Measurements from ENCODE around the gene C16orf95. TPM values are rescaled to one million over a fixed set of nuclear protein-coding genes. Genes with fewer than 3 reads are reported as not detected.

Gene C16orf95
- total RNA-seq, 1 experiment from 2014 or later, result 12.0 TPM

DNA sequence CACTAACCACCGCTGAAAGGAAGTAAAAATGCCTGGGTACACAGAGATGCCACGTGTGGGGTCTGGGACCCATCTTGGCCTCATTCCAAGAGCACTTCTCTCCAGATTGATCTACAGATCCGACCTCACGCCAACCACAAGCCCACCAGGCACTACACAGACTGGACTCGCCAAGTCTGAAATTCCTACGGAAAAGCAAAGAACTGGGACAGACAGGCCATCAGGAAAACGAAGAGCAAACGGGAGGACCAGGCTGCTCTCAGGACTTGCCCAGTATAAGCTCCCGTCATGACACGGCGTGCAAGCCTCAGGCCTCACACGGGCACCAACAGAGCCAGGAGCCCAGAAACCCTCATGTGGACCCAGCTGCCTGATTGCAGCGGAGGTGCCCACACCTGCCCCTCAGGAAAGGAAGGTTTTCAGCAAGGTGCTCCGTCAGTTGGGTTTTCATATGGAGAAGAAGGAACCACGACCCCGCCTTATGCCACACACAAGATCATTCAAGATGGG, 20.1 kb upstream of the C16orf95 start:
- Histone ChIP-seq H3K4me3 (ENCODE audit: low read length) (no peak overlapping the region), H2AFZ (ENCODE audit: low read length) (no peak overlapping the region), H3K27ac (ENCODE audit: low read length) (no peak overlapping the region), H3K4me1 (ENCODE audit: low read length) (no peaks in the 10 kb centered on the region), H3K9ac (ENCODE audit: low read length) (no peak overlapping the region), H3K9me2 (replicated peaks; ENCODE audit: insufficient read depth, low read length) (no peaks in the 10 kb centered on the region), H3K79me2 (ENCODE audit: low read length) (peaks cover 12% of the 10 kb centered on the region), H3K27me3 (ENCODE audit: low read length) (no peaks in the 10 kb centered on the region), H3K9me3 (ENCODE audit: low read length) (no peaks in the 10 kb centered on the region), H3K4me2 (ENCODE audit: low read depth, low read length, poor library complexity, severe bottlenecking) (no peak overlapping the region), H3K36me3 (ENCODE audit: insufficient read depth, low read length) (peaks cover 4% of the 10 kb centered on the region), H4K20me1 (ENCODE audit: insufficient read depth, low read depth, low read length) (0 out of 2 replicates have a peak, but pooled peaks cover 11% of the 10 kb centered on the region)
- DNase-seq, result no peak

DNA sequence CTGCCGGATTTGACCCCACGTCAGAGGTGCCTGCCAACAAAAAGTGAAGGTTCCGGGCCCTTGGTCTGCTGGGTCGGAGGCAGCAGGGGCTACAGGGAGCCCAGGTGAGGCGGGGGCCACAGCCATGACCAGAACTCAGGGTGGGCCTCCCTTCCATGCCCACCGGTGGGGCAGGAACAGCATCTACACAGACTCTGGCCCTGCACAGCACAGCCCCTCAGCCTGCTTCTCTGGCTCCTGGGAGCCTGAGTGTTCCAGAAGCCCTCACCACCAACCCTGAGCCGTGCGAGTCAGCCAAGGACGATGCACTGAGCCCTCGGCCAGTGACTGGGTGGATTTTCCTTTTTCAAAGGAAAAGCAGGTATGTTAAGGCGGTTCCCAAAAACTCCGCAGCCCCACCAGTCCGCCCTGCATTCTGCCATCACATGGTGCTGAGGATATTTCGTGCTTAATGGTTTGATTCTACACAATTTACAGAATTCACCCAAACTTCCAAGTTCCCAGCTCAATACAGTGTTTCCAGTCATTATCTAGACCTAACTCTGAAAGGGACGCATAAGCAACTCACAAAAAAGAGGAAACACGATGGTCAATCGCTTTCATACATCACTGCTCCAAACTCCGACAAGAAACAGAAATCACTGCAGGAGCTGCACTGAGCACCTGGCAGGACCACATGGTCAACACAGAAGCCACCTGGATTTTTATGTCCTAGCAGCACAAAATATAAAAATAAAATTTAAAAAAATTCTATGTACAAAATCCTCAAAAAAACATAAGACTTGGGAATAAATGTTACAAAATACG, 19.4 kb upstream of the C16orf95 start:
- H3K4me2 ChIP-seq (ENCODE audit: low read depth, low read length, poor library complexity, severe bottlenecking), result no peak overlapping the region
- H4K20me1 ChIP-seq (ENCODE audit: insufficient read depth, low read depth, low read length), result peaks cover 16% of the 10 kb centered on the region; the same call in 1 of the 2 replicates
- no peak overlapping the region for H3K4me3 ChIP-seq (ENCODE audit: low read length)
- H2AFZ ChIP-seq (ENCODE audit: low read length), result no peak overlapping the region
- no peaks in the 10 kb centered on the region for H3K9me2 ChIP-seq (replicated peaks; ENCODE audit: insufficient read depth, low read length)
- H3K9me3 ChIP-seq (ENCODE audit: low read length), result no peaks in the 10 kb centered on the region
- H3K36me3 ChIP-seq (ENCODE audit: insufficient read depth, low read length), result peaks cover 4% of the 10 kb centered on the region
- H3K9ac ChIP-seq (ENCODE audit: low read length), result no peak overlapping the region
- no peak for DNase-seq
- peaks cover 12% of the 10 kb centered on the region for H3K79me2 ChIP-seq (ENCODE audit: low read length)
- H3K4me1 ChIP-seq (ENCODE audit: low read length), result no peaks in the 10 kb centered on the region
- H3K27ac ChIP-seq (ENCODE audit: low read length), result no peak overlapping the region
- H3K27me3 ChIP-seq (ENCODE audit: low read length), result no peaks in the 10 kb centered on the region

- Histone ChIP-seq H2AFZ (ENCODE audit: low read length) (no peak overlapping the region), H3K27ac (ENCODE audit: low read length) (no peak overlapping the region), H3K36me3 (ENCODE audit: insufficient read depth, low read length) (peaks cover 2% of the 10 kb centered on the region), H3K9ac (ENCODE audit: low read length) (no peak overlapping the region), H3K9me2 (replicated peaks; ENCODE audit: insufficient read depth, low read length) (no peaks in the 10 kb centered on the region), H3K4me3 (ENCODE audit: low read length) (no peak overlapping the region), H4K20me1 (ENCODE audit: insufficient read depth, low read depth, low read length) (peaks cover 16% of the 10 kb centered on the region; the same call in 1 of the 2 replicates), H3K9me3 (ENCODE audit: low read length) (no peaks in the 10 kb centered on the region), H3K4me2 (ENCODE audit: low read depth, low read length, poor library complexity, severe bottlenecking) (no peak overlapping the region), H3K4me1 (ENCODE audit: low read length) (no peaks in the 10 kb centered on the region), H3K79me2 (ENCODE audit: low read length) (peaks cover 9% of the 10 kb centered on the region), H3K27me3 (ENCODE audit: low read length) (no peaks in the 10 kb centered on the region)
- DNase-seq, result no peak
Observed at GRCh38 chr16:87335625-87336433, 18.6 kb upstream of the C16orf95 start.

- Histone ChIP-seq H3K9me2 (replicated peaks; ENCODE audit: insufficient read depth, low read length) (no peaks in the 10 kb centered on the region), H3K36me3 (ENCODE audit: insufficient read depth, low read length) (no peaks in the 10 kb centered on the region; the same call in 1 of the 2 replicates), H4K20me1 (ENCODE audit: insufficient read depth, low read depth, low read length) (peaks cover 16% of the 10 kb centered on the region; the same call in 1 of the 2 replicates), H2AFZ (ENCODE audit: low read length) (no peak overlapping the region), H3K4me1 (ENCODE audit: low read length) (no peaks in the 10 kb centered on the region), H3K4me2 (ENCODE audit: low read depth, low read length, poor library complexity, severe bottlenecking) (no peak overlapping the region), H3K79me2 (ENCODE audit: low read length) (peaks cover 3% of the 10 kb centered on the region; the same call in 1 of the 2 replicates), H3K27me3 (ENCODE audit: low read length) (no peaks in the 10 kb centered on the region), H3K27ac (ENCODE audit: low read length) (no peak overlapping the region), H3K4me3 (ENCODE audit: low read length) (no peak overlapping the region), H3K9me3 (ENCODE audit: low read length) (no peaks in the 10 kb centered on the region), H3K9ac (ENCODE audit: low read length) (no peak overlapping the region)
- DNase-seq, result no peak
Observed at GRCh38 chr16:87334651-87335624, 17.7 kb upstream of the C16orf95 start.

DNA sequence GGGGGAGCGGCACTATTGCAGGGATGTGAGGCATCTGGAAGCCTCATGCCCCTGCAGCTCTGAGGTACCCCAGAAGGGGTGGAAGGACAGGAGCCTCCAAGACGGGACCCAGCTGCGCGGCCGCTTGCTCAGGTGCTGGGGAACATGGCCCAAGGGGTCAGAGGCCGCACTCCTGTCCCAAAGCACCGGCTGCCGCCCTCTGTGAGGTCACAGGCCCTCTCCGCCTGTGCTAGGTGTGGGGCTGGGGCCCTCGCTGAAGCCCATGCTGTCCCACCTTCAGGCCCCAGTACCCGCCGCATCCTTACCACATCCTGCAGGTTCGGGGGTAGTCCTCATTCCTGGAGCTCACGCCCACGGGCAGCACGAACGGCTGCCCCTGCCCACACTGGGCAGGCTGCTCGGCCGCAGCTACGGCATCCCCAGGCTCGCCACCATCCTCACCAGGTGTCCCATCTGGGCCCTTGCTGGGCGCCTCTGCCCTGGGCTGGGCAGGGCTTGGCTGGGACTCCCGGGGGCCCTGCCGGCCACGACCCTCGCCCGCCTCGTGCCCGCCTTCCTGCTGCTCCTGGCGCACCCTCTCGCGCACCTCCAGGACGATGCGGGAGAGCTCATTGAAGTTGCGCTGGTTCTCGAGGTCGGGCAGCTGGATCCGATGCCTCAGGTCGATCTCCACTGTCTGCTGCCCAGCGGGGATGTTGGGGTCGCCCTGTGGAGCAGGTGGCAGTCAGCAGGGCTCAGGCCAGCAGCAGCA, 16.6 kb upstream of the C16orf95 start:
- Histone ChIP-seq H3K4me2 (ENCODE audit: low read depth, low read length, poor library complexity, severe bottlenecking) (no peak overlapping the region), H3K4me3 (ENCODE audit: low read length) (no peak overlapping the region), H3K9me3 (ENCODE audit: low read length) (no peaks in the 10 kb centered on the region), H3K27ac (ENCODE audit: low read length) (no peak overlapping the region), H3K36me3 (ENCODE audit: insufficient read depth, low read length) (no peaks in the 10 kb centered on the region; the same call in 1 of the 2 replicates), H3K9ac (ENCODE audit: low read length) (no peak overlapping the region), H3K4me1 (ENCODE audit: low read length) (no peaks in the 10 kb centered on the region; the same call in 1 of the 2 replicates), H2AFZ (ENCODE audit: low read length) (no peak overlapping the region), H4K20me1 (ENCODE audit: insufficient read depth, low read depth, low read length) (peaks cover 11% of the 10 kb centered on the region; the same call in 1 of the 2 replicates), H3K27me3 (ENCODE audit: low read length) (no peaks in the 10 kb centered on the region), H3K79me2 (ENCODE audit: low read length) (peaks cover 4% of the 10 kb centered on the region; the same call in 1 of the 2 replicates), H3K9me2 (replicated peaks; ENCODE audit: insufficient read depth, low read length) (no peaks in the 10 kb centered on the region)
- DNase-seq, result no peak

DNA sequence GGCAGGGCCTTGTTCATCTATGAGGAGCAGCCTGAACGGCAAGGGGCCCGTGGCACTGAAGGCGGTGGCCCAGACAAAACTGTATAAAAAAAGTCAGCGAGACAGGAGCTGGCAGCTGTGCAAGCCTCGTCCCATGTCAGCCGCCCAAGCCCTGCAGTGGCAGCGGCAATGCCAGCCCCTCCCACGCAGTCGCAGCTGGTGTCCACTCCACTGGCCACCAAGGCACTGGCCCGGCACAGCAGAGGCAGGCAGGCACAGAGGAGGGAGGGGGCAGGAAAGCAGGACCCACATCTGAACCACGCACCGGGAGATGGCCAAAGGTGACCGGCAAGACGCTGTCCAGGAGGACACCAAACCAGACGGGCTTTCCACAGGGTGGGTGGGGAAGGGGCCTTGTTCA, 15.9 kb upstream of the C16orf95 start:
- peaks cover 4% of the 10 kb centered on the region; the same call in 1 of the 2 replicates for H3K79me2 ChIP-seq (ENCODE audit: low read length)
- H3K27ac ChIP-seq (ENCODE audit: low read length), result no peak overlapping the region
- no peaks in the 10 kb centered on the region; the same call in 1 of the 2 replicates for H3K4me1 ChIP-seq (ENCODE audit: low read length)
- no peak overlapping the region for H3K4me2 ChIP-seq (ENCODE audit: low read depth, low read length, poor library complexity, severe bottlenecking)
- H3K36me3 ChIP-seq (ENCODE audit: insufficient read depth, low read length), result no peaks in the 10 kb centered on the region; the same call in 1 of the 2 replicates
- no peak for DNase-seq
- no peaks in the 10 kb centered on the region for H3K27me3 ChIP-seq (ENCODE audit: low read length)
- no peaks in the 10 kb centered on the region for H3K9me3 ChIP-seq (ENCODE audit: low read length)
- H4K20me1 ChIP-seq (ENCODE audit: insufficient read depth, low read depth, low read length), result peaks cover 11% of the 10 kb centered on the region; the same call in 1 of the 2 replicates
- no peak overlapping the region for H3K9ac ChIP-seq (ENCODE audit: low read length)
- H3K4me3 ChIP-seq (ENCODE audit: low read length), result no peak overlapping the region
- H3K9me2 ChIP-seq (replicated peaks; ENCODE audit: insufficient read depth, low read length), result no peaks in the 10 kb centered on the region
- H2AFZ ChIP-seq (ENCODE audit: low read length), result no peak overlapping the region

DNA sequence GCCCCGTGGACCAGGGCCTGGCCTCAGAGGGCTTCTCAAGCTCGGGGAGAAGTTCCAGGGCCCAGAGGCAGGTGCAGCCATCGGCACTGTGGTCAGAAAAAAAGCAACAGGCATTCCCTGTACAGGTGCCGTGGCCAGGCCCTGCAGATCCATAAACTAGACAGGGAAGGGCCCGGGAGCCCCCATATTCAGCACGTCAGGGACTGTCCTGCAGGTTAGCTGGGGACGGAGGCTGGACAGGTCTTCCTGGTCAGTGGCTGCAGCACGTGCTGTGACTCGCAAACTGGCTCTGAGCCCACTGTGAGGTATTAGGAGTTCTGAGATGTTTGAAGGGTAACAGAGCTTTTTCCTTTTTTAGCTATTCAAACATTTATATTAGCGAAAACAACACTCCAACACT, 15.0 kb upstream of the C16orf95 start:
- Histone ChIP-seq H3K27ac (ENCODE audit: low read length) (no peak overlapping the region), H3K9ac (ENCODE audit: low read length) (no peak overlapping the region), H3K79me2 (ENCODE audit: low read length) (peaks cover 8% of the 10 kb centered on the region), H3K36me3 (ENCODE audit: insufficient read depth, low read length) (no peaks in the 10 kb centered on the region; the same call in 1 of the 2 replicates), H3K9me2 (replicated peaks; ENCODE audit: insufficient read depth, low read length) (no peaks in the 10 kb centered on the region), H3K4me1 (ENCODE audit: low read length) (no peaks in the 10 kb centered on the region; the same call in 1 of the 2 replicates), H3K4me3 (ENCODE audit: low read length) (no peak overlapping the region), H2AFZ (ENCODE audit: low read length) (no peak overlapping the region), H3K27me3 (ENCODE audit: low read length) (no peaks in the 10 kb centered on the region), H4K20me1 (ENCODE audit: insufficient read depth, low read depth, low read length) (peaks cover 11% of the 10 kb centered on the region; the same call in 1 of the 2 replicates), H3K9me3 (ENCODE audit: low read length) (no peaks in the 10 kb centered on the region), H3K4me2 (ENCODE audit: low read depth, low read length, poor library complexity, severe bottlenecking) (no peak overlapping the region)
- DNase-seq, result no peak
